ACHN (cell line): ENCODE results near the gene HS6ST3.

Source experiments
- DNase-seq: peaks from one replicate; pipeline ENCODE4 v3.0.0-alpha.2; 2015
- in situ Hi-C: cut with HindIII; loops from 2 replicates; pipeline ENCODE4 v1.10.0; 2017; ENCODE audit warnings: low sequenced_read_pairs, low pct_ligation_motif_present, low pct_unique_long_range_greater_than_20kb

HS6ST3 gene

GRCh38 chr13:96783057-96783456, 693.1 kb downstream of the HS6ST3 start:
- in situ Hi-C loops = no loop called here
- no peak for DNase-seq

DNA sequence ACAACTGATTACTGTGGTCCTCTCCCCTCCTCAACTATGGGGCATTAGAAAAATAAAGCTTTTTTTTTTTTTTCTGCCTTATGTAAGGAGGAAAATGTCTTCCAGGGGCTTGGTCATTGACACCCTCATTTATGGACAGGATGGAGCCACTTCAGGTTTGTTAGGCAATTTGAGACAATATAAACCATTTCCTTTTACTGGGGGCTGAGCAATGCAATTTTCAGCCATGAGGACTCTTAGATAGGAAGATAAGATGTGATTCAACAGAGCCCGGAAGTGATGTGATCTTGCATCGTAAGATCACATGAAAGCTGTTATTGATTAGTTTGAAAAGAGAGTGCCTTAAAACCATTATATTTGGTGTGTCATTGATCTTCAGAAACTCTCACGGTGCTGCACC, 693.6 kb downstream of the HS6ST3 start:
- DNase-seq = no peak
- in situ Hi-C loops = no loop called here

DNA sequence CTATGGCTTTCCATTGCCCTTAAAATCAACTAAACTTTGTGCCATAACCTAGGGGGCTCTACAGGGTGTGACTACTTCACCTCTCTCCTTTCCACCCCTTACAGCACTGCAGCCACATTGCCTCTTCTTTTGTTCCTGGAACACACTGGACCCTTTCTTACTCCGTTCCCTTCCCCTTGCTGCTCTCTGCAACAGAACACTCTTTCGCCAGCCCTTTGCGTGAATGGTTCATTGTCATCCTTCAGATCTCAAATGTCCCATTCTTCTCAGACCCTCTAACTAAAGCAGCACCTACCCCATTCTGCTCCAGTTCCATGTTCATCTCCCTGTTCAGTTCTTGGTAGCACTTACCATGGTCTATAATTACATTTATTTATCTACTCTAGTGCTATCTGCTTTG, 696.1 kb downstream of the HS6ST3 start:
- in situ Hi-C loops = no loop called here

DNA sequence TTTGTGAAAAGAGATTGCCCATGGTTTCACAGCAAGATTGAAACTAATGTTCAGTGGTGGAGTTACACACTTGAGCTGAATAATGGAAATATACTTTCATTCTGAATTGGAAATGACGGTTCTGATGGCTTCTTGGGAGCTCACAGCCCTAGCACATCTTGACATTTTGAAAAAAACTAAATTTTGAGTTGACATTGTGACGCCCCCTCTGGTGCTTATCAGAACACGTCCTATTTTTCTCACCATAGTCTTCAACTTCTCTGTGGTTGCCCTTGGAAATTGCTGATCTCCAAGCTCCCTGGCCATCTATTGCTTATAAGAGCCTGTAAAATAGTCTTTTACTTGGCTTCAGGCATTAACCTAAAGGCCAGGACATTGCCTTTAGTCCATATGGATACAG, 702.3 kb downstream of the HS6ST3 start:
- in situ Hi-C loops = no loop called here

More for the DNA sequence above, 696.1 kb downstream of the HS6ST3 start:
- DNase-seq = no peak

DNA sequence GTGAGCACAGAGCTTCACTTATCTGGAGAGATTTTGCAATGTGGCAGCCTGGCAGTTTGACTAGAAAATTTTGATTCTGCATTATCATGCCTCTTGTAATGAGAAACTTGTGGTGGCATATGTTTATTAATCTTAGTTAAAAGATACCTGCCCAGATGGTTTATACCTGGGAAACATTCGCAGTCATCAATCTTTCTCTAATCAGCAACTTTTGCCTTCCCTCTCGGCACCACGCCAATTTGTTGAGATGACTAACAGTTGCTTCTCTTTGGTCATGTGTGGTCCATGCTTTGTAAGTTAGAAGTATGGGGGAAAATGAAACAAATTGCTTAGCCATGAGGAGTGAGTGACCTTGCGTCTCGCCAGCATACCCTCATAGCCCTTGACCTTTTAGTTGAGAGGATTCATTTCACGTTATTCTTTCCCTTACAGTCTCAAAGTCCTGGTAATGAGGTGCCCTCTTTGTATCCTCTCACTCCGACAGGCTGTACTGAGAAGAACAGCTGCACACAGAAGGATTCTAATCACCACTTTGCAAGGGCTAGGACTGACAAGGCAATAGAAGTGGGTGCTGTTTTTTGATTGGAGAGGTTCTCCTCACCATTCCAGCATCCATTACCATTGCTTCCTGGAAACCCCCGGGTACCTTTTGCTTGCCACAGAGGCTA, 703.0 kb downstream of the HS6ST3 start:
- in situ Hi-C loops = no loop called here
- DNase-seq = no peak

More for the DNA sequence above, 702.3 kb downstream of the HS6ST3 start:
- no peak for DNase-seq

DNA sequence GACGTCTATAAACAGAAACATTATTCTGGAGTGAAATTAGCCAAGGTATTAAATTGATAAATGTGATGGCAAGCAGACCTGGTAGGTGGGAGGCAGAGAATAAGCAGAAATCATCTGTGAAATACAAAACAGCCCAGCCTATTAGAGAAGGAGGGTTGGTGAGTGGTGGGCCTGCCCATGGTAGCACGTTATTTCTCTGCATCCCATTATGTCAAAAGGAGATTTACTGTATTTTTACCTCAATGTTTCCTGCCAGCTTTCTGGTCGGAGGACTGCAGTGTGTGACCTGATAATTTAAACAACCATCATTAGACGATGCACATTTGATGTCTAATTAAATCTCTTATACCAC, 703.5 kb downstream of the HS6ST3 start:
- DNase-seq = no peak
- in situ Hi-C loops = no loop called here

GRCh38 chr13:96794669-96795068, 704.8 kb downstream of the HS6ST3 start:
- in situ Hi-C loops = no loop called here
- no peak for DNase-seq

DNA sequence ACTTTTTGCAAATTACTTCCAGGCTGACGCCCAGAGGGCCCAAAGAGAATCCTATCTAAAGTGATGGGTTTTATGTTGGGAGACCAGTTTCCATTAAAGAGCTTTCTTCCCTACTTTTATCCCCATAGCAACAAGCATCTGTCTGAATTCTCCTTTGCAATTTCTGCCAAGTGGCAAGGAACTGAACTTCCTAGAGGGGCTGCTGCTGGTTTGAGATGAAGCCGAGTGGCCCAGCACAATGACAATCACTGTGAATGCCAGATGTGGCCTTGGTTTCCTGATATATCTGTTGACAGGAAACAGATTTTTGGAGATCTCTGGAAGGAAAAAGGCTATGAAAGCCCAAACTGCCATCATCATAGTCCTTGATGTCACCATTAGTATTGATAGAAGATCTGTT, 705.8 kb downstream of the HS6ST3 start:
- in situ Hi-C loops = no loop called here

DNA sequence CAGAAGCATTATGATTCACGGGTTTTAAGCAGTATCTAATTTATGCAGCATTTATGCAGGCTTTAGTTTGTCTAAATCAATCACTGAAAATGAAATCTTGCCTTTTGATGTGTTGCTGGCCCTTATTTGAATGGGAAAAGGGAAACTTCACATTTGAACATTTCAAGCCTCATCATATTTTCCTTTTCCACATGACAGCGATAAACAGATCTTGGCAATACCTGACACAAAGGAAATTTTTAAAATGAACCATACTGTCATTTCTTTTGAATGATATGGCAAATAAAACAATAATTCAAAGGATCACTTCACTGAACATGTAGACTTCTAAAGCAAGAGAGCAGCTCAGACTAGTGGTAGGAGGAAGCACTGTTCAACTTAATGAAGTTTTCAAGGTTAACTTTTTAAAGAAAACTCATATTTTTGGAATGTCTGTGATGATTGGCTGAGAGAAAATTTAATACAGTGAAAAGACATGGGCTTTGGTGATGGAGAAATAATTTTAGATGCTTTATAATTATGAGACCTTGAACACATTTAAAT, 706.3 kb downstream of the HS6ST3 start:
- in situ Hi-C loops = no loop called here
- DNase-seq = no peak

More for the DNA sequence above, 705.8 kb downstream of the HS6ST3 start:
- no peak for DNase-seq

GRCh38 chr13:96797136-96797535, 707.2 kb downstream of the HS6ST3 start:
- in situ Hi-C loops = no loop called here

DNA sequence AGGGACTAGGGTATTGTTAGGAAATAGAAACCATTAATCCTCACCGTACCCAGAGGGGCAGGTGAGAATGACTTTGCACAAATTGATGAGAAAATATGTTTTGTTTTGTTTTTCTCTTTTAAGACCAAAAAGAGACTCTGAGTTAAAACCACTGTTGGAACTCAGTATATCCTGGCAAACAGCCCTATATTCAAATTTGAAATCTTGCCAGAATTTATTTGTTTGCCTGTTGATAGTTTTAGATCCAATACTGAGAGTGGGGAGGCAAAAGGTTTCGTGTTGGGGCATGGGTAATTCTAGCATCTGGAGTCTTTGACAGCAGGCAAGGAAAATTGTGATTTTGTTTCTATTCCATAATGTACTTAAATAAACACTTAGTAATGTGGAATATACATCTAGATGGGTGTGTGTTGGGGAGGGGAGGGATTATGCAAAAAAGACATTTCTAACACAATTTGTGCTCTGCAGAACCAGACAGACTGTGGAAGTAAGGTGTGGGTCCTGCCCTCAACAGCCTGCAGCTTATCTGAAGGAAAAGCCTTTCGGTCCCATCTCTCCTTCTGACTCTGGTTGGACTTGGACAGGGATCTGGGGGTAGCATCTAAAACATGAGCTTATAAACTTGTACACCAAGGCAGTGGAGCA, 713.7 kb downstream of the HS6ST3 start:
- in situ Hi-C loops = no loop called here
- no peak for DNase-seq

More at GRCh38 chr13:96797136-96797535, 707.2 kb downstream of the HS6ST3 start:
- DNase-seq = no peak

DNA sequence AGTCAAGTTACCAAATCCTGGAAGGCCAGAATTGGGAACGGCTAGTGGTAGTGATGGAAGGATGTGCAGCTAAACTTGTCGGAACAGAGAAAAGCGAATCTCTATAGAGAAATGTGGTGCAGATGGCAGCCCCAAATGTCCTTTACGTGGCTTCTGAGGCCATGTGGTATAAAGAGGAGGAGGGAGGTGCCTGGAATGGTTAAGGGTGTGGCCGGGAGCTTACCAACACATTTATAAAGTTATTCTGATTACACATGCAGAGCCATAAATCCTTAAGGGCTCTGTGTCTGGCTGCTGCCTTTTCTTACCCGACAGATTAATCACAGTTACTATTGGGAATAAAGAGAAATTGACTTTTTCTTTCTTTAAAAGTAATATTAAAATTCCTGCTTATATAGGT, 714.3 kb downstream of the HS6ST3 start:
- no peak for DNase-seq
- in situ Hi-C loops = no loop called here

- no peak for DNase-seq
- in situ Hi-C loops = no loop called here
These were observed 716.8 kb downstream of the HS6ST3 start for GRCh38 chr13:96806746-96807145.

DNA sequence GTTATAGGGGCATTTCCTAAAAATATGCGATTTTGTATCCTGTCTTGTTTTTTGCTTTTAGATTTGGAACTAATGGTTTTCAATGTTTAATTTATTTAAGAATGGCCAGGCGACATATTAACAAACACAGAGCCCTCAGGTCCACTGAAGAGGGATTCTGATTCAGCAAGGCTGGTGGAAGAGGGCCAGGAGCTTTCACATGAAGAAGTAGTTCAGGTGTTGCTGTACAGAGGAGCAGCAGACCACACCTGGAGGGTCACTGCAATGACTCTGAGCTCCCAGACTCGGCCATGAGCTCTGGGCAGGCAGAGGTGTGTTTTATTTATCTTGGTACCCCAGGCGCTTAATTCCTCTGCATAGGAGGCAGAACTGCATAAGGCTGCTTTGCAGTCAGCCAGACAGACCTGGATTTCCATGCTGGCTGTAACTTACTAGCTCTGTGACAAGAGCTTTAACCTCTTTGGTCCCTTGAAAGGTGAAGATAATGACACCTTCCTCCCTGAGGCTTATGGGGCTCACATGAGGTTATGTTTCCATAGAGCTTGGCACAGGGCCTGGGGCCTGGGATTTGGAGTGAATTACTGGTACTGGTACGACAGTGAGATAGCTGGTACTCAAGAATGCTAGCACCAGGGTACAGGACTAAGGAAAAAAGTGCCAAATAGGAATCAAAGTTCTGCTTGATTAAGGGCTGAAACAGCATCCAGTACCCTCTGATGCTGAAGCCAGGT, 719.6 kb downstream of the HS6ST3 start:
- no peak for DNase-seq
- in situ Hi-C loops = no loop called here

GRCh38 chr13:96810104-96810503, 720.2 kb downstream of the HS6ST3 start:
- in situ Hi-C loops = no loop called here

DNA sequence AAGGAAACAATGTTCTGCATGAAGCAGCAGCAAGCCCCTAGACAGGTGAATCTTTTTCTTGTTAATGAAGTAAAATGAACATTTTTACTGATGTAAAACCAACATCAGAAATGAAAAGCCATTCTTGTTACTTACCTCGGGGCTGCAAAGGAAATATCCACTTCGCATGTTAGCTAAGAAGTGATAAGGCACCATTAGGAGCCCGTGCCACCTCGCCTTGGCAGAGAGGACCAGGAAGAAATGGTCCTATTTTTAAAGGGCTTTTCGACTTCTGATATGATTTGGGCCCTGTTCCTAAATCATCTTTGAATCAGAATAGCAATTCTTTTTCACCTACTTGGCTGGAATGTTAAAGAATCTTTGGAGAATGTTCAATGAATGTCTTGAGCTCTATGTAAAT, 721.1 kb downstream of the HS6ST3 start:
- DNase-seq = no peak
- in situ Hi-C loops = no loop called here

More at GRCh38 chr13:96810104-96810503, 720.2 kb downstream of the HS6ST3 start:
- DNase-seq = no peak

- DNase-seq = no peak
- in situ Hi-C loops = no loop called here
These were observed 726.4 kb downstream of the HS6ST3 start for GRCh38 chr13:96816261-96816660.

DNA sequence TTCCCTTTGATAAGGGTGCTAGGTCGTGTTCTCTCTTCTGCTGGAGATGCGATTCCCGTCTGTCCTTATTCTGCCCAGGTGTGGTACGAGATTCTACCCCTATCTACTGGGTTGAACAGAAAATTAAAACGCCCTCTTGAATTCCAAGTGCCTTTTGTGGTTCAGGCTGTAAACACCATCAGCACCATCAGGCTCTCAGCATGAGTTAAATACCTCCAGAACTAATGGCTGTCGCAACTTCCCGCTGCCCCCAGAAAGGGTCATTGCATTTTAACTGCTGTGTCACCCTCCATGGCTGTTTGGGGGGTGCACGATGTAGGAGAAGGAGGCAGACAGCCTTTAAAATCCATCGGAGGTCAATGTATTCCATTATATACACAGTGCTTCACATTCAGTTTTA, 727.0 kb downstream of the HS6ST3 start:
- no peak for DNase-seq
- in situ Hi-C loops = no loop called here

DNA sequence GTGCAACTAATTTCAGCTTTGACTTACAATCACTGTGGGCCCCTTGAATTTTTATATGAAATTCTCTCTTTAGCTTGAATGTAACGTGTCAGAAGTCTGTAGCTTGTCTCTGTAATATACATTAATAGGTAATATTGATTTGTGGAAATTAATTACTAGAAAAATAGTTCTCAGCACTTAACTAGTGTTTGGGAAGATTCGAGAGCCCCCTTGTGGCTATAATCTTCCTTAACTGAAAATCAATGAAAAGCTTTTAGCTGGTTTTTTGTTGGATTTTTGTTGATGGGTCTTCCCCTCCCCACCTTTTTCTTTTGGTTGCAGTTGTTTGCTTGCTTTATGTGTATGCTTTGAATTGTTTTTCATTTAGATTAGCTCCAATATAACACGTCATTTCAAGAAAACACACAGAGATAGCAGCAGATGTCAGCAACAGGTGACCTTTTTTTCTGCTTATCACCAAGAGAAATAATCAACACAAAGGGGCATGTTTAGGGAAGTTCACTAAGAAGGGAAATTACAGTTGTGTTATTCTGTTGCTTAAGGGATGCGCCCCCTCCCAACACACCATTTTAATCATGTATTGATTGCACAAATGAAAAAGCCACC, 727.5 kb downstream of the HS6ST3 start:
- in situ Hi-C loops = no loop called here
- DNase-seq = peak; percentile 23
